Adrenal gland (tissue), 12 donors: ENCODE results near the gene GLS. TPM values are rescaled to one million over a fixed set of nuclear protein-coding genes. Genes with fewer than 3 reads are reported as not detected.

Experiments used
- DNase-seq, 7 donors: peaks; one replicate each; pipeline ENCODE4 v3.0.0-alpha.2; 2019 to 2020
- H3K27ac ChIP-seq, 5 donors: fragments of 200-600 bp; sonication (generic) in 4 of 5; 1 replicate in 3 of 5; 2 replicates in 2 of 5; pipeline versions ENCODE4 v1.5.1 to v1.8.0; 2016 to 2020; ENCODE audit warnings: mild to moderate bottlenecking in 1 of 5
- H3K27me3 ChIP-seq: fragments of 200-600 bp; 2 replicates; pipeline ENCODE4 v1.8.0; 2021
- H3K36me3 ChIP-seq, 2 donors: fragments of 200-600 bp; replicated peaks in 1 of 2; 1 replicate in 1 of 2; 2 replicates in 1 of 2; pipeline versions ENCODE4 v1.5.1 to v1.8.0; 2018 to 2022
- H3K4me1 ChIP-seq, 2 donors: fragments of 200-600 bp; replicated peaks in 1 of 2; 1 replicate in 1 of 2; 2 replicates in 1 of 2; pipeline versions ENCODE4 v1.5.1 to v1.8.0; 2018 to 2021
- H3K4me3 ChIP-seq, 4 donors: fragments of 200-600 bp; sonication (generic) in 3 of 4; one replicate each; pipeline ENCODE4 v1.5.1; 2016 to 2018
- H3K9me3 ChIP-seq, 3 donors: fragments of 200-600 bp; sonication (generic) in 1 of 3; replicated peaks in 1 of 3; 1 replicate in 2 of 3; 2 replicates in 1 of 3; pipeline versions ENCODE4 v1.5.1 to v1.8.0; 2016 to 2021
- POLR2A ChIP-seq, 2 donors: fragments of 450-650 bp; IDR thresholded peaks; one replicate each; pipeline ENCODE4 v1.6.1; 2017; ENCODE audit warnings: antibody characterized with exemption in 2 of 2, mild to moderate bottlenecking in 2 of 2, moderate library complexity in 1 of 2
- WGBS, 4 donors: extraction: QIAGEN DNeasy Blood & Tissue Kit in 2 of 4; methylation state at CpG; one replicate each; pipeline versions ENCODE4 v1.1.5 to v1.1.7; 2013 to 2017; 5-methylcytosine and 5-hydroxymethylcytosine counted together
- intact Hi-C, 2 donors: fragments of 100-400 bp; cut with DNase I; formaldehyde crosslinking; loops; one replicate each; pipeline versions ENCODE4 v1.14.1 to v1.15.0; 2022 to 2023
- polyA plus RNA-seq, 3 donors: library from polyadenylated mRNA; stranded (reverse); fragments of 200-250 nt in 2 of 3; fragments of 350-450 nt in 1 of 3; fragmentation: Illumina TruSeq in 1 of 3; extraction: RNeasy Lipid Tissue Mini Kit (QIAGEN cat#74804) in 1 of 3; gene quantifications; one replicate each; pipeline ENCODE4 v1.2.3, GENCODE V29; 2013 to 2014
- total RNA-seq, 9 donors: library from RNA; depleted of rRNA in 4 of 9; stranded (reverse); fragments of >200 nt in 4 of 9; fragments of 120-200 nt in 1 of 9; fragmentation: NEBNext Ultra II Directional in 1 of 9; extraction: Animal tissue kit (Norgen Biotek cat#: 25700) in 1 of 9; gene quantifications; one replicate each; pipeline versions ENCODE4 v1.1.0 to v1.2.4, GENCODE V29; 2013 to 2023
- TF ChIP-seq, protein P1 (sequence below), 6 experiments: fragments of 450-650 bp in 4 of 6; fragments of 200-600 bp in 2 of 6; sonication (generic) in 1 of 6; IDR thresholded peaks; 1 replicate in 5 of 6; 2 replicates in 1 of 6; pipeline versions ENCODE4 v1.5.1 to v1.8.0; 2016 to 2021; ENCODE audit warnings: antibody characterized with exemption in 6 of 6, mild to moderate bottlenecking in 2 of 6, moderate library complexity in 1 of 6
- donor health status: healthy with polysubstance abuse.
- donor health status: Bipolar disorder and iron deficiency.
- donor health status: DM: yes; HTN: yes; CAD: no.
- donor health status: DM: no; HTN: no; CAD: no.
- donor health status: DM: no; HTN: no; CAD: no.
- donor health status: DM: yes; HTN: yes; CAD: no.

Gene GLS
- total and polyA plus RNA-seq, 12 donors: 55.3 to 527 (median 254) TPM

DNA sequence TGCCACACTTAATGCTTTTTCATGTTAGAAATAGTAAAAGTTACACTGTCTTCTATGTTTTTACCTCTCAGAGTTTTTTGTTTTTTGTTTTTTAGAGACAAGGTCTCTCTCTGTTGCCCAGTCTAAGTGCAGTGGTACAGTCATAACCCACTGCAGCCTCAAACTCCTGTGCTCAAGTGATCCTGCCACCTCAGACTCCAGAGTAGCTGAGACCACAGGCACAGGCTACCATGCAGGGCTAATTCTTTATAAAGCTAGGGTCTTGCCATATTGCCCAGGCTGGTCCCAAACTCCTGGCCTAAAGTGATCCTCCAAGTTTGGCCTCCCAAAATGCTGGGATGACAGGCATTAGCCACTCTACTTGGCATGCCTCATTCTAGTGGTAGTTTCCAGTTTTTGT, 33.1 kb downstream of the GLS start:
- Histone ChIP-seq H3K4me3 (no peak overlapping the region), H3K27me3 (no peaks in the 10 kb centered on the region), H3K4me1 (peaks cover 19 to 21% of the 10 kb centered on the region in 2 donors), H3K9me3 (no peaks in the 10 kb centered on the region), H3K27ac (no peak overlapping the region), H3K36me3 (peaks cover 0 to 12% of the 10 kb centered on the region in 2 donors)
- no peak for DNase-seq
- intact Hi-C loops: no loop called here
- TF ChIP-seq, protein P1, sequence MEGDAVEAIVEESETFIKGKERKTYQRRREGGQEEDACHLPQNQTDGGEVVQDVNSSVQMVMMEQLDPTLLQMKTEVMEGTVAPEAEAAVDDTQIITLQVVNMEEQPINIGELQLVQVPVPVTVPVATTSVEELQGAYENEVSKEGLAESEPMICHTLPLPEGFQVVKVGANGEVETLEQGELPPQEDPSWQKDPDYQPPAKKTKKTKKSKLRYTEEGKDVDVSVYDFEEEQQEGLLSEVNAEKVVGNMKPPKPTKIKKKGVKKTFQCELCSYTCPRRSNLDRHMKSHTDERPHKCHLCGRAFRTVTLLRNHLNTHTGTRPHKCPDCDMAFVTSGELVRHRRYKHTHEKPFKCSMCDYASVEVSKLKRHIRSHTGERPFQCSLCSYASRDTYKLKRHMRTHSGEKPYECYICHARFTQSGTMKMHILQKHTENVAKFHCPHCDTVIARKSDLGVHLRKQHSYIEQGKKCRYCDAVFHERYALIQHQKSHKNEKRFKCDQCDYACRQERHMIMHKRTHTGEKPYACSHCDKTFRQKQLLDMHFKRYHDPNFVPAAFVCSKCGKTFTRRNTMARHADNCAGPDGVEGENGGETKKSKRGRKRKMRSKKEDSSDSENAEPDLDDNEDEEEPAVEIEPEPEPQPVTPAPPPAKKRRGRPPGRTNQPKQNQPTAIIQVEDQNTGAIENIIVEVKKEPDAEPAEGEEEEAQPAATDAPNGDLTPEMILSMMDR (IDR thresholded peaks at IDR 0.05): no peak
- no peak for TF ChIP-seq POLR2A (IDR thresholded peaks at IDR 0.05)

DNA sequence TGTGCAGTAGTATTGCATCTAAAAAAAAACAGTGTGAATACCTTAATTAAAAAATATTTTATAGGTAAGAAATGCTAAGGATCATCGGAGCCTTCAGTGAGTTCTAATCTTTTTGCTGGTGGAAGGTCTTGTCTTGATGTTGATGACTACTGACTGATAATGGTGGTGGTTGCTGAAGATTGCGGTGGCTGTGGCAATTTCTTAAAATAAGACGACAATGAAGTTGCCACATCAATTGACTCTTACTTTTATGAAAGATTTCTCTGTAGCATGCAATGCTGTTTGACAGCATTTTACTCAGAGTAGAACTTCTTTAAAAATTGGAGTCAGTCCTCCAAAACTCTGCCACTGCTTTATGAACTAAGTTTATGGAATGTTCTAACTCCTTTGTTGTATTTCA, 36.2 kb downstream of the GLS start:
- Histone ChIP-seq H3K36me3 (peaks cover 0 to 23% of the 10 kb centered on the region in 2 donors), H3K4me3 (no peak overlapping the region), H3K9me3 (no peaks in the 10 kb centered on the region), H3K27me3 (no peaks in the 10 kb centered on the region), H3K4me1 (peaks cover 3 to 8% of the 10 kb centered on the region in 2 donors), H3K27ac (no peak overlapping the region)
- WGBS, 4 donors: 66 to 82% (median 80%) methylated on average over 3 of the region's 3 CpGs
- no peak for DNase-seq
- TF ChIP-seq, protein P1 (IDR thresholded peaks at IDR 0.05): no peak
- TF ChIP-seq POLR2A (IDR thresholded peaks at IDR 0.05): no peak
- intact Hi-C loops: no loop called here

DNA sequence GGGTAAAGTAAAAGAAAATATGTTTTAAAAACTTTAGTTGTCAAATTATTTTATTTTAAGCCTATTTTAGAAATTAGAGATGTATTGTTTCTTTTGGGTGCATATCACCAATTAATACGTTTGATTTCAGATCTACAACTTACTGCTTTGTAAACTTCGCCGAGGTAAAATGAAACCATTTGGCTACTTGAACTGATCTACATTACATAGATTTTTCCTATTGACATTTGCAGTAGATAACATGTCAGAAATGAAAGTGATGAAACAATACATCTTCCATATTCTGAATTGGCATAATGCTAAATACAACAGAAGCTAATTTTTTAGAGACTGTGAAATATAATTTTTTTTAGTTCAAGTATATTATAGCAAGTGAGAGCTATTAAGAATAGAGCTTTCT, 39.5 kb downstream of the GLS start:
- H3K36me3 ChIP-seq: peaks cover 3 to 46% of the 10 kb centered on the region in 2 donors
- WGBS, 4 donors: 88 to 98% (median 96%) methylated on average over 3 of the region's 3 CpGs
- intact Hi-C loops: no loop called here
- DNase-seq: no peak
- TF ChIP-seq, protein P1 (IDR thresholded peaks at IDR 0.05): no peak
- TF ChIP-seq POLR2A (IDR thresholded peaks at IDR 0.05): no peak
- H3K9me3 ChIP-seq: no peaks in the 10 kb centered on the region
- H3K4me3 ChIP-seq: no peak overlapping the region
- no peaks in the 10 kb centered on the region for H3K27me3 ChIP-seq
- H3K27ac ChIP-seq: no peak overlapping the region
- H3K4me1 ChIP-seq: peaks cover 0 to 6% of the 10 kb centered on the region in 2 donors

DNA sequence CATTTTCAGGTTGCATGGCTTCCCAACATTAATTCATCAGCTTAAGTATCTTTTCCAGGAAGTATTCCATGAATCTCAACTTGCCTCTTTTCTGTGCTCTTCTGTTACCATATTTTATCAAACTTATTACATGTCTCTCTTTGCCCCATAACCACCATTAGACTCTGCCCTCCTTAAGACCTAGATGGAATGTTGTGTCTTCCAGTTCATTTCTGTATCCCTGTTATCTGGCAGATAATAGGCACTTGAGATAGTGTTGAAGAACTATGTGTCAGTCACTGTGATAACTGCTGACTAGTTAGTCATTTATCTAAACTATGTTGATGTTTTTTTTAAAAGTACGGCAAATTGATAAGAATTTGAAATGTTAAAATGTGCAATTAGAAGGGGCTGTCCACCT, 41.8 kb downstream of the GLS start:
- WGBS, 4 donors: 33 to 60% (median 42%) methylated on average over 1 of the region's 1 CpG
- Histone ChIP-seq H3K9me3 (no peaks in the 10 kb centered on the region), H3K4me1 (peaks cover 7 to 17% of the 10 kb centered on the region in 2 donors), H3K27ac (no peak overlapping the region), H3K27me3 (no peaks in the 10 kb centered on the region), H3K4me3 (no peak overlapping the region), H3K36me3 (peaks cover 3 to 57% of the 10 kb centered on the region in 2 donors)
- DNase-seq: no peak
- intact Hi-C loops: no loop called here
- TF ChIP-seq POLR2A (IDR thresholded peaks at IDR 0.05): no peak
- TF ChIP-seq, protein P1 (IDR thresholded peaks at IDR 0.05): no peak
